Stomach (tissue), 4 donors: ENCODE measurements around the gene CPED1.

Experiments
- CTCF ChIP-seq, 7 experiments: fragments of 450-650 bp in 4 of 7; fragments of 200-600 bp in 3 of 7; sonication (generic) in 3 of 7; IDR thresholded peaks; one replicate each; pipeline ENCODE4 v1.5.1; 2016 to 2019; ENCODE audit warnings: antibody characterized with exemption in 7 of 7, control low read depth in 2 of 7, mild to moderate bottlenecking in 1 of 7
- POLR2A ChIP-seq, 4 donors: fragments of 450-650 bp; IDR thresholded peaks; one replicate each; pipeline ENCODE4 v1.6.1; 2016; ENCODE audit warnings: antibody characterized with exemption in 4 of 4, control low read depth in 2 of 4, mild to moderate bottlenecking in 1 of 4, moderate library complexity in 1 of 4

GRCh38 chr7:121182902-121183301 is 194.4 kb downstream of the CPED1 start:
- no peak for TF ChIP-seq POLR2A (IDR thresholded peaks at IDR 0.05)
- TF ChIP-seq CTCF (IDR thresholded peaks at IDR 0.05), result no peak
